Hepatic stellate cell (primary cell): ENCODE results near the gene PIBF1.
"Not testable (repeated sequence)": the region's sequence is repeated elsewhere in the genome, so short reads cannot be mapped to it uniquely, and the experiment has no call there.

ENCODE experiments used
- DNase-seq: peaks from one replicate; pipeline ENCODE4 v3.0.0; 2011; ENCODE audit warnings: low spot score

The PIBF1 gene

GRCh38 chr13:73018336-73018735 lies 236.4 kb downstream of the PIBF1 start:
- peak; percentile 6 for DNase-seq

GRCh38 chr13:73025217-73026012 lies 243.5 kb downstream of the PIBF1 start:
- no peak for DNase-seq

GRCh38 chr13:73034901-73035300 lies 253.0 kb downstream of the PIBF1 start:
- DNase-seq, result no peak

- DNase-seq, result no peak
Measured at GRCh38 chr13:73035660-73036059, 253.7 kb downstream of the PIBF1 start.

GRCh38 chr13:73036566-73036965 lies 254.6 kb downstream of the PIBF1 start:
- DNase-seq, result no peak

DNA sequence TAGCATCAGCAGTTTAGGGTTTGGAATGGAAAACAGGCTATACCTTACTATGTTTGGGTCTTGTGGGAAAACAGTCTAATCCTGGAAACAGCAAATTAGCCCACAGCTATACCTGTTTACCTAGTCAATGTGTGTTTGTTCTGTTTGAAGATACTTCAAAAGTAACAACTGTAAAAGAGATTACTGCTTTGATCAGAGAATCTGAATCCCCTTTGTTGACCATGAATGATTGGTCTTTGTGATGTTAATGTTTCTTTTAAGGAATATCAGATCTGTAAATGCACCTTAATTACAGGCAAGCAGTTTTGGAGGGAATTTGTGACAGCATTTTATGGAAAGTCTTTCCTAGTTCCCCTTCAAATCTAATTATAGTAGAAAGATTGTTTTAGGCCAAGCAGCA lies 256.1 kb downstream of the PIBF1 start:
- DNase-seq, result no peak

DNA sequence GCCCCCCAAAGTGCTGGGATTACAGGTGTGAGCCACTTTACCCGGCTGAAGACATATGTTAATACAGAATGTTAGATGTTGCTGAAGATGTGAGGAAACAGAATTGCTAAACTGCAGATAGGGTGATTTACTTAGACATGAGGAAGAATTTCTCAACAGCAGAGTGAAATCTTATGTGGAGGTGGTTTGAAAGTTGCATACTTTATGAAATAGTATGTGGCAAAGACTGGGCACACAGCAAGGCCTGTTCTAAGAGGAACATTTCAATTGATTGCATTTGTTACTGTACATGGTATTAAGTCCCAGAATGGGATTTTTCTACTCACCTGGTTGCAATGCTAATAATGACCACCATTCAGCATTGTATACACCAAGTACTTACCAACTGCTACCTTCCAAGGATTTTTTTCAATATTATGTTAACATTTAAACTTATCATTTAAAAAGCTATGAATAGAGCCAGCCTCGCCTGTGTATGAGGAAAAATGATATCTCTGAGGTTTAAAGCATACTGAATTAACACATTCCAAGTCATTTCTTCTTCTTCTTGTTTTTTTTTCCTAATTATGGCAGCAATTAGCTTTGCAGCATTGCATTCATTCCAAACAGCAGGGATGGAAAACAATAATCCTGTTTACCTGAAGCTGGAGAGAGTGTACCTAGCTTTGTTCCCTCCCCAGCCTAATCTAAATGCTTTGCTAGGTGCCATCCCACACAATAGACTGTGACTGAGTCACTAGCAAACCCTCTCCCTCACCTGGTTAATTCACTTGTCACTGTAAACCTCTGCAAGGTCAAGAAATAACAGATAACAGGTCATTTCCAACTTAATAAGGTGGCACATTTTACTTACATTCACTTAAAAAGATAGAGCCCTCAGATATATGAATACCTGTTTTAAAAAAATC lies 257.5 kb downstream of the PIBF1 start:
- DNase-seq, result no peak

DNA sequence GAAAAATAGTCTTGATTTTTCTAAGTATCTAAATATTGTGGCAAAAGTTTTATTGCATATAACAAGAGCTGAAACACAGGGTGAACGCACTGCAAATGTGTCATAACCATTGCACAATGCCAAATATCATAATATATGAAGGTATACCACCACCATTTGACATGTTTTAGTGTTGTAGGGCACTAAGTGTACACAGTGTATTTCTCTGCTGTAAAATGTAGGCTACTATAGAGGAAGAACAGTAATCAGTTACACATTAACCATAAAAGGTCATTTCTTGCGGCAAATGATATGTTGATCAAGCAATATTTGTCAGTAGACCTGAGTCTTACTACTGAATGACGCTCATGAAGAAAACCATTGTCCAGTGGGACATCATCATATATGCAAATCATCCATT lies 258.6 kb downstream of the PIBF1 start:
- no peak for DNase-seq

- no peak for DNase-seq
Measured at GRCh38 chr13:73040968-73041596, 259.1 kb downstream of the PIBF1 start.

DNA sequence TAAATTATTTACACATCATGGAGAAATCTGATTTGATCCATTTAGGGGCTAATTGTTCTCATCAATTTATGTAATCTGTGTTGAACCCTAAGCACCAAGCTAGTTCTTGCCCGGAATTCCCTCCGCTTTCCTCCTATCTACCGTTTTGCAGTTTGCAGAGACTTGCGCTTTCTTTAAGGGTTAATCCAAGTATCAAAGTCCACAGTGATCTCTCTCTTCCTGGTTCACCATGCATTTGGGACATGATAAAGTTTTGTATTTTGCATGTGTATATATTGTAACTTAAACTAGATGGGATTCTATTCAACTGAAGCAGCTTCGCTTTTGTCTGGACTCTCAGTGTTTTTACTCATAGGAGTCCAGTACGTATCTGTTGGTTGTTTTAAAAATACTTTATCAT lies 263.1 kb downstream of the PIBF1 start:
- no peak for DNase-seq

DNA sequence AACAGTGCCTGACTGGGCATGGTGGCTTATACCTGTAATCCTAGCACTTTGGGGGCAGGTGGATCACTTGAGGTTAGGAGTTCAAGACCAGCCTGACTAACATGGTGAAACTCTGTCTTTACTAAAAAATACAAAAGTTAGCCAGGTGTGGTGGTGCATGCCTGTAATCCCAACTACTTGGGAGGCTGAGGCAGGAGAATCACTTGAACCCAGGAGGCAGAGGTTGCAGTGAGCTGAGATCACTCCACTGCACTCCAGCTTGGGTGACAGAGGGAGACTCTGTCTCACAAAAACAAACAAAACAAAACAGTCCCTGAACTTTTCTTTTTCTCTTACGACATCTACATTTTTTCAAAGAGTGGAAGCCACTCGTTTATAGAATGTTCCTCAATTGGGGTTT lies 266.7 kb downstream of the PIBF1 start:
- not testable (repeated sequence) for DNase-seq

- DNase-seq, result no peak
Measured at GRCh38 chr13:73054712-73055111, 272.8 kb downstream of the PIBF1 start.

- peak; percentile 57 for DNase-seq
Measured at GRCh38 chr13:73055813-73056564, 274.1 kb downstream of the PIBF1 start.

GRCh38 chr13:73056565-73056962 lies 274.6 kb downstream of the PIBF1 start:
- DNase-seq, result no peak

GRCh38 chr13:73057284-73058063 lies 275.5 kb downstream of the PIBF1 start:
- no peak for DNase-seq

- no peak for DNase-seq
Measured at GRCh38 chr13:73058064-73058313, 276.1 kb downstream of the PIBF1 start.

GRCh38 chr13:73058432-73058735 lies 276.5 kb downstream of the PIBF1 start:
- DNase-seq, result no peak

- peak; percentile 98 for DNase-seq
Measured at GRCh38 chr13:73058736-73059459, 277.0 kb downstream of the PIBF1 start, which contains the start of gene KLF5. Gene KLF5, plus strand, starts transcription at chr13:73059005. Its CDS starts 323 bp downstream, at chr13:73059328.

GRCh38 chr13:73059460-73060250 lies 277.7 kb downstream of the PIBF1 start:
- DNase-seq, result peak; percentile 42
